T-helper 2 cell treated with Interferon-gamma antibody and Interleukin-4, amounts not matched to agents 5 μg/mL and 100 μg/mL, for 36 hours (primary cell): ENCODE results near the gene B3GNT9.

Experiments
- DNase-seq: peaks from one replicate; pipeline ENCODE4 v3.0.0; 2021; ENCODE audit warnings: low spot score
- H3K27ac Mint-ChIP-seq: one replicate; pipeline ENCODE4 v1.8.0; 2021; ENCODE audit warnings: mild to moderate bottlenecking, mixed read lengths
- H3K27me3 Mint-ChIP-seq: one replicate; pipeline ENCODE4 v1.8.0; 2021; ENCODE audit warnings: low read depth, mixed read lengths
- H3K36me3 Mint-ChIP-seq: one replicate; pipeline ENCODE4 v1.8.0; 2021; ENCODE audit warnings: low read depth, mixed read lengths
- H3K4me1 Mint-ChIP-seq: one replicate; pipeline ENCODE4 v1.8.0; 2021; ENCODE audit warnings: low read depth, mixed read lengths
- H3K4me3 Mint-ChIP-seq: one replicate; pipeline ENCODE4 v1.8.0; 2022; ENCODE audit warnings: mild to moderate bottlenecking, moderate library complexity, mixed read lengths
- H3K9me3 Mint-ChIP-seq: one replicate; pipeline ENCODE4 v1.8.0; 2021; ENCODE audit warnings: mixed read lengths

The B3GNT9 gene

DNA sequence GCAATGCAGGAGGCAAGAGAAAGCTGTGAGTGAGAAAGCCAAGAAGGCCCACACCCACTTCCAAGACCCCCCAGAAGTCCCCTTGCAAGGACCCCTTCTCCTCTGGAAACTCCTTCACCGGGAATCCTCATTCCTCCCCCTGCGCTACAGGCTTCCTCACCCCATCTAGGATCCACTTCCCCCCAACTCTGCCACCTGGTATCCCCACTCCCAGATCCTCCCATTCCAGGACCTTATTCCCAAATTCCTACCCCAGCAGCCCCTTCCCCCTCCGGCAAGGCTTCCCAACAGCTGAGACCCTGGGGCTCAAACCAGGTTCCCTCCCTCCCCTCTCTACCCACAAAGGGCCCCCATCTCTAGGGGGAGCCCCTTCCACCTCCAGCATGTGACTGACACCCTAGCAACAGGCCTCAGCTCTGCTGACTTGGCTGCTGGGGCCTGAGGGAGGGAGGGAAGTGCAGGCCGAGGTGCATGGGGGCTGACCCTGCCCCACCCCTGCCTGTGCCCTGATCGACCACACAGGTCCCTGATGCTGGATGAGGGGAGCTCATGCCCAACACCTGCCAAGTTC is 15.9 kb upstream of the B3GNT9 start:
- Mint-ChIP-seq H3K4me3 (no peak overlapping the region), H3K4me1 (peaks cover 35% of the 10 kb centered on the region), H3K27ac (no peak overlapping the region), H3K27me3 (peaks cover 35% of the 10 kb centered on the region), H3K9me3 (no peaks in the 10 kb centered on the region), H3K36me3 (peaks cover 20% of the 10 kb centered on the region)
- no peak for DNase-seq

- peaks cover 20% of the 10 kb centered on the region for H3K36me3 Mint-ChIP-seq
- peaks cover 33% of the 10 kb centered on the region for H3K27me3 Mint-ChIP-seq
- H3K27ac Mint-ChIP-seq, result no peak overlapping the region
- H3K4me3 Mint-ChIP-seq, result no peak overlapping the region
- no peaks in the 10 kb centered on the region for H3K9me3 Mint-ChIP-seq
- no peak for DNase-seq
- peaks cover 32% of the 10 kb centered on the region for H3K4me1 Mint-ChIP-seq
Observed at GRCh38 chr16:67166110-67166547, 15.3 kb upstream of the B3GNT9 start.

- Mint-ChIP-seq H3K4me3 (peak overlapping the region; percentile 38), H3K27me3 (peaks cover 34% of the 10 kb centered on the region), H3K4me1 (peaks cover 29% of the 10 kb centered on the region), H3K9me3 (no peaks in the 10 kb centered on the region), H3K27ac (no peak overlapping the region), H3K36me3 (peaks cover 21% of the 10 kb centered on the region)
- no peak for DNase-seq
Observed at GRCh38 chr16:67165121-67166078, 14.6 kb upstream of the B3GNT9 start.

GRCh38 chr16:67164599-67165061 is 13.8 kb upstream of the B3GNT9 start, which contains the start of gene HSF4:
TSS of gene HSF4 (plus strand) at chr16:67164745. CDS start at chr16:67164812, 67 bp downstream.
- no peak within 1 kb of the TSS for H3K27ac Mint-ChIP-seq
- no peak for DNase-seq
- peaks cover 25% of the 10 kb centered on the region for H3K4me1 Mint-ChIP-seq
- H3K9me3 Mint-ChIP-seq, result no peaks in the 10 kb centered on the region
- peak within 1 kb of the TSS; percentile 38 for H3K4me3 Mint-ChIP-seq
- H3K27me3 Mint-ChIP-seq, result peaks cover 34% of the 10 kb centered on the region
- peaks cover 21% of the 10 kb centered on the region for H3K36me3 Mint-ChIP-seq

- Mint-ChIP-seq H3K27me3 (peaks cover 34% of the 10 kb centered on the region), H3K4me1 (peaks cover 25% of the 10 kb centered on the region), H3K27ac (no peak overlapping the region)
Observed at GRCh38 chr16:67163999-67164558, 13.3 kb upstream of the B3GNT9 start.

DNA sequence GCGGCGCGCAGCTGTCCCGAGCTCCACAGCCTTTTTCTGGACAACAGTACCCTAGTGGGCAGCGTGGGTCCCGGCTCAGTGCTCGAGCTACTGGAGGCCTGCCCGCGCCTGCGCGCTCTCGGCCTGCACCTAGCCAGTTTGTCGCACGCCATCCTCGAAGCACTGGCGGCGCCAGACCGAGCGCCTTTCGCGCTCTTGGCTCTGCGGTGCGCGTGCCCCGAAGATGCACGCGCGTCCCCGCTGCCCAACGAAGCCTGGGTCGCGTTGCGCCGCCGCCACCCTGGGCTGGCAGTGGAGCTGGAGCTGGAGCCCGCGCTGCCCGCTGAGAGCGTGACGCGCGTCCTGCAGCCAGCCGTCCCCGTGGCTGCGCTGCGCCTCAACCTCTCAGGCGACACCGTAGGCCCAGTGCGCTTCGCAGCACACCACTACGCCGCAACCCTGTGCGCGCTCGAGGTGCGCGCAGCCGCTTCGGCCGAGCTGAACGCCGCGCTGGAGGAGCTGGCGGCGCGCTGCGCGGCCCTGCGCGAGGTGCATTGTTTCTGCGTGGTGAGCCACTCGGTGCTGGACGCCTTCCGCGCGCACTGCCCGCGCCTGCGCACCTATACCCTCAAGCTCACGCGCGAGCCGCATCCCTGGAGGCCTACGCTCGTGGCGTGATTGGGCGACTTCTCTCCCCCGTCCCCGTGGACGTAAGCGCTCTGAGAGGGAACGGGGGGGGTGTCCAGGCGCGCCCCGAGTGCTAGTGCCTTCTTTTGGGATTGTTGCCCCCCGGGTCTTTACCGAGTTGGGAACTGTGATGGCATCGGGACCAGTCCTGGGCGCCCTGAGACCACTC is 12.6 kb upstream of the B3GNT9 start:
- H3K27ac Mint-ChIP-seq, result no peak overlapping the region
- H3K4me1 Mint-ChIP-seq, result peaks cover 29% of the 10 kb centered on the region
- peaks cover 33% of the 10 kb centered on the region for H3K27me3 Mint-ChIP-seq
- no peaks in the 10 kb centered on the region for H3K9me3 Mint-ChIP-seq
- peaks cover 23% of the 10 kb centered on the region for H3K36me3 Mint-ChIP-seq
- peak overlapping the region; percentile 38 for H3K4me3 Mint-ChIP-seq
- DNase-seq, result peak; percentile 56

More at GRCh38 chr16:67163999-67164558, 13.3 kb upstream of the B3GNT9 start:
- Mint-ChIP-seq H3K4me3 (peak overlapping the region; percentile 38), H3K36me3 (peaks cover 21% of the 10 kb centered on the region), H3K9me3 (no peaks in the 10 kb centered on the region)
- no peak for DNase-seq

DNA sequence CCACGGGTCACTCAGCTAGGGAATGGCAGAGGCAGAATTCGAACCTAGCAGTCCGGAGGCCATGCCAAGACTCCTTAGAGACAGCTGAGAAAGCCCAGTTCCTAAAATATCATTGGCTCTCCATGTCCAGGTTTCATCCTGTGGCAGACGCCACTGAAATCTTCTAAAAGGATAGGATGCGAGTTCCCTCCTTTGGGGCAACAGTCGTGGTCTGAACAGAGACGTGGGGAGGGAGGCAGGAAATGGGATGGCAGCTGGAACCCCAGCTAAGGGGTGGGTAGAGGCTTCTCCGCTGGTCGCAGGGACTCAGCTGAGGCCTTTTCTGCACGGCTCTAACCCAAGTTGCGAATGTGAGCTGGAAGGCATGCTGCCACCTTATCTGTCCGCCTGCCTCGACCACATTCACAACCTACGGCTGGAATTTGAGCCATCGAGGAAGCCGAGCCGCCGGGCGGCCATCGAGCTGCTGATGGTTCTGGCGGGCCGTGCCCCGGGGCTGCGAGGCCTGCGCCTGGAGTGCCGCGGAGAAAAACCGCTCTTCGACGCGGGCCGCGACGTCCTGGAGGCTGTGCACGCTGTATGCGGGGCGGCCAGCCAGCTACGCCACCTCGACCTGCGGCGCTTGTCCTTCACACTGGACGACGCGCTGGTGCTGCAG is 11.8 kb upstream of the B3GNT9 start:
- Mint-ChIP-seq H3K27ac (peak overlapping the region; percentile 67), H3K9me3 (no peaks in the 10 kb centered on the region), H3K27me3 (peaks cover 29% of the 10 kb centered on the region), H3K4me1 (peaks cover 34% of the 10 kb centered on the region), H3K36me3 (peaks cover 27% of the 10 kb centered on the region), H3K4me3 (peak overlapping the region; percentile 66)
- DNase-seq, result no peak

DNA sequence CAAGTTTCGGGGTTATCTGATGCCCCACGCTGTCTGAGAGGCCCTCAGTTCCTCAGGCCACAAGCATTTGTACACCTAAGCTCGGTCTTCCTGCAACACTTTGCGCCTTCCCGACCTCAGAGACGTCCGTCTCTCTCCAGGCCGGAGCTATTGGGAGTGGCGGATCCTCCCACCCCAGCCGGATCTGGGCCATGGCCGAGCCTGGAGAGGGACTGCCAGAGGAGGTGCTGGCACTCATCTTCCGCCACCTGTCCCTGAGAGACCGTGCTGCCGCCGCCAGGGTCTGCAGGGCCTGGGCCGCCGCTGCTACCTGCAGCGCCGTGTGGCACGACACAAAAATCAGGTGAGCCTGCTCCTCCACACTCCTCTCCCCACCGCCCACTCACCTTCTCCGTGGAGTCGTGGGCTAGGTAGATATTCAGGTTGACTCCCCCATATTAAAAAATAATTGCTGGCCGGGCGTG is 10.8 kb upstream of the B3GNT9 start:
- no peak for DNase-seq
- H3K4me3 Mint-ChIP-seq, result peak overlapping the region; percentile 66
- no peak overlapping the region for H3K27ac Mint-ChIP-seq
- no peaks in the 10 kb centered on the region for H3K9me3 Mint-ChIP-seq
- H3K36me3 Mint-ChIP-seq, result peaks cover 31% of the 10 kb centered on the region
- peaks cover 22% of the 10 kb centered on the region for H3K27me3 Mint-ChIP-seq
- peaks cover 41% of the 10 kb centered on the region for H3K4me1 Mint-ChIP-seq

DNA sequence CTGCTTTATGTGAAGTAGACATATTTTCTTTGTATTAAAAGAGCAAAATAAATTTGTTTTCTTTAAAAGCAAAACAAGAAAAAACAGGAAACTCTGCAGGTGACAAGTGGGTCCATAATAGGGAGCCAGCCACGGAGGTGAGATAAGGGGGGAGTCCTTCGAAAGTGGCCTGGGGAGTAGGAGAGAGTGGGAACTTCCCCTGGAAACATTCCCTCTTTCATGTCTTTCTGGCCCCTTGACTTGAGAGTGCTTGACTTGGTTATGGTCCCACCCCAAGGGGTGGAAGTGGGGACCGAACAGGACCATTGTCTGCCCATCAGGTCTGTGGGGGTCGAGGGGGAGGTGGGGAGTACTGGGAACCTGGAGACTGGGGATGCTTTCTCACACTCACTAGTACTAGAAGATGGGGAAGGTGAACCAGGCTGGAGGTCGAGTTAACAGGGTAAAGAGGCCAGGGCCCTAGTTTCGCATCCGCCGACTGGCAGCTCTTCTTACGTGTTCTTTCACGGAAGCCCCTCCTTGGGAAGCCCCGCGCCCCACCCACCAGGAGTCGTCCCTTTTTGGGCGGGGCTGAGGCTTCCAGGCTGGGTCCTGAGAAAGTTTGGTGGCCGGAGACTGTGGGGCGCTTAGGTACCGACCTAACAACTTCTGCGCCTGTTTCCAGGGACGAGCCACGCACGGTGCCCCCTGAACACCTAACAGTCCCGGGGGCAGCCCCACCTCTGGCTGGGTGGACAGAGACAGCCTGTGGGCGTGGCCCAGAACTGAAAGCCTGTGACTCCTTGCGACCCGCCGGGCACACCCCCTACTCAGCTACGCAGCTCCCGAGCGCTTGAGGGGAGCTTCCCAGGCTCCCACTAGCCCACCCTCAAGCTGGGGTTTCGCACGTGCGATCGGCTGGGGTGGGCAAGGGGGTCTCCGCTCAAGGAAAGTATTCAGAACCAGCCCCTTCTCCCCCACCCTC is 8.1 kb upstream of the B3GNT9 start:
- peak; percentile 87 for DNase-seq
- Mint-ChIP-seq H3K4me3 (peak overlapping the region; percentile 86), H3K9me3 (no peaks in the 10 kb centered on the region), H3K36me3 (peaks cover 30% of the 10 kb centered on the region), H3K27ac (peak overlapping the region; percentile 95), H3K27me3 (peaks cover 2% of the 10 kb centered on the region), H3K4me1 (peaks cover 44% of the 10 kb centered on the region)

DNA sequence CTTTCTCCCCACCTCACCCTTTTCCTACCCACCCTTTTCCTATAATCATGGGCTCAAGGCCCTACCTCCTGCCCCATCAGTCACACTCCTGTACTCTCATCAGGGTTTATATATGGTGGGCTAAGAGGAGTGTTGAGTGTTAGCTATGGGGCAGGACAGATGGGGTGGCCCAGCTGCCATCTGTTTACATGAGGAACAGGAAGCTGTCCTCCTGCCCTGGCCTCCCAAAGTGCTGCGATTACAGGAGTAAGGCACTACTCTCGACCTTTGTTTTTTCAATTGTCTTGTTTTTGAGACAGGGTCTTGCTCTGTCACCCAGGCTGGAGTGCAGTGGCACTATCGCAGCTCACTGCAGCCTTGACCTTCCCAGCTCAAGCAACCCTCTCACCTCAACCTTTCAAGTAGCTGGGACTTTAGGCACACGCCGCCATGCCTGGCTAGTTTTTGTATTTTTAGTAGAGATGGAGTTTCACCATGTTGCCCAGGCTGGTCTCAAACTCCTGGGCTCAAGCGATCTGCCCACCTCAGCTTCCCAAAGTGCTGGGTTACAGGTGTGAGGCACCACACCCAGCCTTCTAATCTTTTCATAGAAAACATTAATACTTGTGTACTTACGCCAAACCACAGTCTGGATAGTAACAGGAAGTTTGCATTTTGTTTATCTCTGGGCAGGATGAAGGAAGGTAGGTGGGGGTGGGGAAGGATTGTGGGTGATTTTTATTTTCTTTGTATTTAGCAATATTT is 7.3 kb upstream of the B3GNT9 start:
- peaks cover 35% of the 10 kb centered on the region for H3K36me3 Mint-ChIP-seq
- H3K27ac Mint-ChIP-seq, result peak overlapping the region; percentile 95
- peaks cover 2% of the 10 kb centered on the region for H3K27me3 Mint-ChIP-seq
- peaks cover 50% of the 10 kb centered on the region for H3K4me1 Mint-ChIP-seq
- DNase-seq, result no peak
- H3K4me3 Mint-ChIP-seq, result peak overlapping the region; percentile 86
- no peaks in the 10 kb centered on the region for H3K9me3 Mint-ChIP-seq

DNA sequence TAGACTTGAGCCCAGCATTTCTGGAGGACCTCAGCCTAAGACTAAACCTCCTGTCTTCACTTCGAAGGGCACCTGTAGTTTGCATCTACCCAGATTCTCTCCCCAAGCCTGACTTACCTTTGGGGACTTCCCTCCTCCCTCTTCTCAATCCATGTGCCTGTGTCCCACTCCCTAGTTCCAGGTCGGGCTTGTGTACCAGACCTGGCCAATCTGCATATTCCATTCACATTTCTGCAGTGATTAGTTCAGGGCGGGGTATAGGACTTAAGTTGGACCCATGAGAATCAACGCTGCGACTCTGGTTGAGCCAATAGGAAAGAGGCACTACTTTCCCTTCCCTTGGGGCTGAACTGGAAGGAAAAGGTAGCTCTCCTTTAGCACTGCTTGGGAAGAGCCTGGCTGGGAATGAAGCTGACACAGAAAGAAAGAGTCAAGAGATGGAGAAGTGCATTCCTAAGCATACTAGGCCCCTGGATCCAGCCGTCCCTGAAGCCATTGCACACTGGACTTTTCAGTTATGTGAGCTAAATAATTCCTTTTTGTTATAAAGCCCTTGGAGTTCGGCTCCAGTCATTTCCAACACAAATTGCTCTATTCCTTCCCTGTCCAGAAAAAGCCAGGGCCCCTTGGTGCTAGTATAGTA is 6.4 kb upstream of the B3GNT9 start:
- H3K4me3 Mint-ChIP-seq, result peak overlapping the region; percentile 86
- peaks cover 52% of the 10 kb centered on the region for H3K4me1 Mint-ChIP-seq
- peak overlapping the region; percentile 95 for H3K27ac Mint-ChIP-seq

More for the DNA sequence above, 6.4 kb upstream of the B3GNT9 start:
- Mint-ChIP-seq H3K9me3 (no peaks in the 10 kb centered on the region), H3K27me3 (peaks cover 2% of the 10 kb centered on the region), H3K36me3 (peaks cover 37% of the 10 kb centered on the region)
- no peak for DNase-seq
